Parathyroid adenoma (tissue), 2 donors: ENCODE data around the gene PCCB.
A peak's percentile ranks its signal among the peaks of the same experiment; 100 is the strongest.

Experiments used
- H2AFZ ChIP-seq: fragments of 300-600 bp; sonication (generic); one replicate; pipeline ENCODE4 v1.7.0; 2017; ENCODE audit warnings: antibody characterized with exemption, mild to moderate bottlenecking
- H3K27ac ChIP-seq: fragments of 300-600 bp; sonication (generic); one replicate; pipeline ENCODE4 v1.7.0; 2017
- H3K27me3 ChIP-seq: fragments of 300-600 bp; sonication (generic); one replicate; pipeline ENCODE4 v1.7.0; 2017; ENCODE audit warnings: low read length; ENCODE audit not compliant: control insufficient read depth, insufficient read depth
- H3K36me3 ChIP-seq: fragments of 300-600 bp; sonication (generic); one replicate; pipeline ENCODE4 v1.7.0; 2017; ENCODE audit warnings: low read length; ENCODE audit not compliant: control insufficient read depth, insufficient read depth
- H3K4me1 ChIP-seq: fragments of 300-600 bp; sonication (generic); one replicate; pipeline ENCODE4 v1.7.0; 2017; ENCODE audit warnings: control low read depth
- H3K4me2 ChIP-seq: fragments of 300-600 bp; sonication (generic); one replicate; pipeline ENCODE4 v1.7.0; 2017; ENCODE audit warnings: low read length
- H3K4me3 ChIP-seq: fragments of 300-600 bp; sonication (generic); one replicate; pipeline ENCODE4 v1.7.0; 2017; ENCODE audit warnings: low read depth, low read length
- H3K79me2 ChIP-seq: fragments of 300-600 bp; sonication (generic); one replicate; pipeline ENCODE4 v1.7.0; 2017; ENCODE audit warnings: control low read depth
- H3K9ac ChIP-seq: fragments of 300-600 bp; sonication (generic); one replicate; pipeline ENCODE4 v1.7.0; 2017; ENCODE audit warnings: mild to moderate bottlenecking
- H3K9me3 ChIP-seq: fragments of 300-600 bp; sonication (generic); one replicate; pipeline ENCODE4 v1.7.0; 2017; ENCODE audit warnings: low read length; ENCODE audit not compliant: control insufficient read depth
- TF ChIP-seq, protein P1 (sequence below): fragments of 300-600 bp; sonication (generic); IDR thresholded peaks from one replicate; pipeline ENCODE4 v1.7.0; 2017; ENCODE audit warnings: antibody characterized with exemption, mild to moderate bottlenecking
- donor health status: primary hyperparathyroidism.

Gene PCCB

GRCh38 chr3:136239094-136239493, 11.0 kb upstream of the PCCB start:
- Histone ChIP-seq H3K9me3 (no peaks in the 10 kb centered on the region), H3K27ac (no peak overlapping the region), H3K27me3 (no peaks in the 10 kb centered on the region), H3K9ac (no peak overlapping the region), H3K4me2 (no peak overlapping the region), H3K36me3 (no peaks in the 10 kb centered on the region), H3K4me1 (no peaks in the 10 kb centered on the region), H3K4me3 (no peak overlapping the region), H2AFZ (no peak overlapping the region), H3K79me2 (no peaks in the 10 kb centered on the region)
- TF ChIP-seq, protein P1, sequence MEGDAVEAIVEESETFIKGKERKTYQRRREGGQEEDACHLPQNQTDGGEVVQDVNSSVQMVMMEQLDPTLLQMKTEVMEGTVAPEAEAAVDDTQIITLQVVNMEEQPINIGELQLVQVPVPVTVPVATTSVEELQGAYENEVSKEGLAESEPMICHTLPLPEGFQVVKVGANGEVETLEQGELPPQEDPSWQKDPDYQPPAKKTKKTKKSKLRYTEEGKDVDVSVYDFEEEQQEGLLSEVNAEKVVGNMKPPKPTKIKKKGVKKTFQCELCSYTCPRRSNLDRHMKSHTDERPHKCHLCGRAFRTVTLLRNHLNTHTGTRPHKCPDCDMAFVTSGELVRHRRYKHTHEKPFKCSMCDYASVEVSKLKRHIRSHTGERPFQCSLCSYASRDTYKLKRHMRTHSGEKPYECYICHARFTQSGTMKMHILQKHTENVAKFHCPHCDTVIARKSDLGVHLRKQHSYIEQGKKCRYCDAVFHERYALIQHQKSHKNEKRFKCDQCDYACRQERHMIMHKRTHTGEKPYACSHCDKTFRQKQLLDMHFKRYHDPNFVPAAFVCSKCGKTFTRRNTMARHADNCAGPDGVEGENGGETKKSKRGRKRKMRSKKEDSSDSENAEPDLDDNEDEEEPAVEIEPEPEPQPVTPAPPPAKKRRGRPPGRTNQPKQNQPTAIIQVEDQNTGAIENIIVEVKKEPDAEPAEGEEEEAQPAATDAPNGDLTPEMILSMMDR: no peak

DNA sequence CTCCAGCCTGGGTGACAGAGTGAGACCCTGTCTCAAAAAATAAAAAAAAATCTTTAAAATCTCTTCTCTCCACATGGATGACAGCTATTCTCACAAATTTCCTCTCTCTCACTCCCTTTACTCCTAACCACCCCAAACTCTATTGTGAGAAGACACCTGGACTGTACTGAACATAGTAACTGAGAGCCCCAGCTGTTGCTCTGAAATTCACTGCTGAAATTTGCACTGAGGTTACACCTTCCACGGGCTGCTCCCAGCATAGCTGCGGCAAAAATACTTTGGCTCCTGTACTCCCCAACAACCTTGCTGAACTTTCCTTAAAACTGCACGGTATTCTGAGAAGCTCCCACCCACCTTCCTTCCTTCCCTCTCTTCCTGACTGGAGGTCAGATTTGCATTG, 4.4 kb upstream of the PCCB start:
- no peaks in the 10 kb centered on the region for H3K36me3 ChIP-seq
- TF ChIP-seq, protein P1: no peak
- H2AFZ ChIP-seq: no peak overlapping the region
- no peaks in the 10 kb centered on the region for H3K9me3 ChIP-seq
- no peak overlapping the region for H3K9ac ChIP-seq
- H3K27ac ChIP-seq: no peak overlapping the region
- H3K4me1 ChIP-seq: no peaks in the 10 kb centered on the region
- H3K4me2 ChIP-seq: no peak overlapping the region
- no peaks in the 10 kb centered on the region for H3K79me2 ChIP-seq
- H3K4me3 ChIP-seq: no peak overlapping the region
- no peaks in the 10 kb centered on the region for H3K27me3 ChIP-seq

DNA sequence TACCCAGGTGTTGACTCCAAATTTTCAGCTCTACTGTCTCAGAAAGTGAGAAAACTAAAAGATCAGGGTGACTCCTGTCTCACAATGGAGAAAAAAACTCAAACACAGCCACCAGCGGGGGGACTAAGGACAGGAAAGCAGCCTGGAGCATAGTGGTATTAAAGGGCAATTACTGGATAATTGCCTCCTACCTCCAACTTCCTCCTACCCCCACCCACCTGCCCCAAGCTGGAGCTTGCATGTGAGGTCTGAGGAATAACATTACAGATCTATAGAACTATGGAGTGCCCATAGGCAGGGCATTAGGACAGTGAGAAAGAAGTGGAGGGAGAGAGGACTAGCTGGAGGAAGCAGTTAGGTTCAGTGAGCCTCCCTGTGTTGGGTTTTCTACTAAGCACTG, 2.7 kb upstream of the PCCB start:
- H3K4me2 ChIP-seq: no peak overlapping the region
- no peak overlapping the region for H3K4me3 ChIP-seq
- H3K27ac ChIP-seq: no peak overlapping the region
- H3K27me3 ChIP-seq: no peaks in the 10 kb centered on the region
- no peaks in the 10 kb centered on the region for H3K79me2 ChIP-seq
- no peaks in the 10 kb centered on the region for H3K9me3 ChIP-seq
- H3K36me3 ChIP-seq: no peaks in the 10 kb centered on the region
- no peaks in the 10 kb centered on the region for H3K4me1 ChIP-seq
- H3K9ac ChIP-seq: no peak overlapping the region
- TF ChIP-seq, protein P1: no peak
- no peak overlapping the region for H2AFZ ChIP-seq

GRCh38 chr3:136247855-136248590, 2.1 kb upstream of the PCCB start:
- no peak overlapping the region for H3K9ac ChIP-seq
- no peaks in the 10 kb centered on the region for H3K27me3 ChIP-seq
- no peaks in the 10 kb centered on the region for H3K79me2 ChIP-seq
- H3K9me3 ChIP-seq: no peaks in the 10 kb centered on the region
- H3K27ac ChIP-seq: no peak overlapping the region
- no peaks in the 10 kb centered on the region for H3K4me1 ChIP-seq
- no peak overlapping the region for H3K4me2 ChIP-seq
- H3K4me3 ChIP-seq: no peak overlapping the region
- peak overlapping the region; percentile 55 for H2AFZ ChIP-seq
- TF ChIP-seq, protein P1: no peak
- H3K36me3 ChIP-seq: no peaks in the 10 kb centered on the region

DNA sequence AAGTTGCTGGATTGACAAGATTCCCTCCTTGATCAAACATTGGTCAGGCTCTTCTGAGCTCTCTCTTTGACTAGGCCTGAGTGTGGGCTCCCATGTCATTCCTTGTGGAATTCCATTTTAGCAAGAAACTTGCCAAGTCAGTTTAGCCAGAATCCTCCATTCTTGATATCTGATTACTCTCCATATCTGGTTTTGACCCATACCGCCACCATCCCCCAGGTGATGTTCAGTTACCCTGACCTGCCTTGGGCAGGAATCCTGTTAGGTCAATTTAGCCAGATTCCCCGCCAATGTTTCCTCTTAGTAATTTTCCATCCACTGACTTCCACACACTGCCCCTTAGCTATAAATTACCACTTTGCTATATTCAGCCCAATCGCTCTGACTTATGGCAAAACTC, 1.0 kb upstream of the PCCB start:
- H3K79me2 ChIP-seq: no peaks in the 10 kb centered on the region
- no peaks in the 10 kb centered on the region for H3K4me1 ChIP-seq
- H2AFZ ChIP-seq: peak overlapping the region; percentile 55
- H3K27me3 ChIP-seq: no peaks in the 10 kb centered on the region
- TF ChIP-seq, protein P1: no peak
- H3K4me2 ChIP-seq: no peak overlapping the region
- H3K27ac ChIP-seq: no peak overlapping the region
- no peaks in the 10 kb centered on the region for H3K36me3 ChIP-seq
- no peaks in the 10 kb centered on the region for H3K9me3 ChIP-seq
- no peak overlapping the region for H3K9ac ChIP-seq
- no peak overlapping the region for H3K4me3 ChIP-seq
